Measurements from ENCODE around the gene TFE3. TPM values are rescaled to one million over a fixed set of nuclear protein-coding genes. Genes with fewer than 3 reads are reported as not detected.

Gene TFE3
- polyA plus RNA-seq, 3 donors = 12.8 to 41.2 (median 22.0) TPM

DNA sequence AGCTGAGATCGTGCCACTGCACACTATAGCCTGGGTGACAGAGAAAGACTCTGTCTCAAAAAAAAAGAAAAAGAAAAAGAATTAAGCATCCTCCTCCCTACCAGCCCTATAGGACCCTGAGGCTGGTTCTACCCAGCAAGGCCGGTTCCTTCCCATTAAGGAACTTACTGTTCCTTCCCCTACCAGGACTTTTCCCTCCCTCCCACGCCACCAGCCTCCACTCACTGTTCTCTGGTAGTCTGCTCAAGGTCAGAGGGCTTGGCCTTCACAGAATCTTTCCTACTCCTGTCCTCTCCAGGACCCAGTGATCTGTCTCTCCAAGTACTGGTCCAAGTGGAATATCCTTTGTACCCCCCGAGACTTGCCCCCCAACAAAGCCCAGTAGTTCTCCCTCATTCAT, 42.5 kb downstream of the TFE3 start:
- no CpG with 5 or more reads among the region's 4 CpGs for WGBS (ENCODE audit: insufficient coverage)
- TF ChIP-seq, protein P1, sequence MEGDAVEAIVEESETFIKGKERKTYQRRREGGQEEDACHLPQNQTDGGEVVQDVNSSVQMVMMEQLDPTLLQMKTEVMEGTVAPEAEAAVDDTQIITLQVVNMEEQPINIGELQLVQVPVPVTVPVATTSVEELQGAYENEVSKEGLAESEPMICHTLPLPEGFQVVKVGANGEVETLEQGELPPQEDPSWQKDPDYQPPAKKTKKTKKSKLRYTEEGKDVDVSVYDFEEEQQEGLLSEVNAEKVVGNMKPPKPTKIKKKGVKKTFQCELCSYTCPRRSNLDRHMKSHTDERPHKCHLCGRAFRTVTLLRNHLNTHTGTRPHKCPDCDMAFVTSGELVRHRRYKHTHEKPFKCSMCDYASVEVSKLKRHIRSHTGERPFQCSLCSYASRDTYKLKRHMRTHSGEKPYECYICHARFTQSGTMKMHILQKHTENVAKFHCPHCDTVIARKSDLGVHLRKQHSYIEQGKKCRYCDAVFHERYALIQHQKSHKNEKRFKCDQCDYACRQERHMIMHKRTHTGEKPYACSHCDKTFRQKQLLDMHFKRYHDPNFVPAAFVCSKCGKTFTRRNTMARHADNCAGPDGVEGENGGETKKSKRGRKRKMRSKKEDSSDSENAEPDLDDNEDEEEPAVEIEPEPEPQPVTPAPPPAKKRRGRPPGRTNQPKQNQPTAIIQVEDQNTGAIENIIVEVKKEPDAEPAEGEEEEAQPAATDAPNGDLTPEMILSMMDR (IDR thresholded peaks at IDR 0.05) = no peak
- Histone ChIP-seq H3K27me3 (ENCODE audit: control insufficient read depth in 2 of 2, insufficient read depth in 2 of 2, low read length in 2 of 2) (no peaks in the 10 kb centered on the region), H3K9ac (ENCODE audit: insufficient read depth, low read length, poor library complexity, severe bottlenecking) (no peak overlapping the region), H3K4me1 (ENCODE audit: control insufficient read depth in 1 of 2, insufficient read depth in 2 of 2, low read length in 2 of 2) (peaks cover 13% of the 10 kb centered on the region in 2 donors), H4K20me1 (ENCODE audit: insufficient read depth, low read length) (peaks cover 20% of the 10 kb centered on the region), H3K27ac (ENCODE audit: low read depth in 1 of 2, low read length in 2 of 2) (peak overlapping the region in 1 of 2 donors; percentile 97), H3K4me3 (replicated peaks in 1 of 3; ENCODE audit: low read depth in 2 of 3, low read length in 3 of 3) (peak overlapping the region in 1 of 3 experiments; percentile 85), H2AFZ (ENCODE audit: insufficient read depth, low read depth, low read length, poor library complexity, severe bottlenecking) (no peak overlapping the region), H3K79me2 (ENCODE audit: insufficient read depth, low read length) (peaks cover 40% of the 10 kb centered on the region), H3K9me3 (replicated peaks in 1 of 2; ENCODE audit: control insufficient read depth in 1 of 2, insufficient read depth in 1 of 2, low read length in 2 of 2) (peaks cover 0 to 8% of the 10 kb centered on the region in 2 donors), H3K4me2 (replicated peaks; ENCODE audit: extremely low read depth, low read length, poor library complexity, severe bottlenecking) (peak overlapping the region; percentile 72), H3K36me3 (replicated peaks in 1 of 2; ENCODE audit: control insufficient read depth in 1 of 2, insufficient read depth in 2 of 2, low read length in 2 of 2) (peaks cover 26 to 41% of the 10 kb centered on the region in 2 donors)
- Mint-ChIP-seq H3K36me3 (peaks cover 27 to 38% of the 10 kb centered on the region in 2 donors), H3K4me3 (peak overlapping the region in 1 of 2 donors; percentile 97), H3K27ac (peak overlapping the region in 5 of 7 donors; percentile 6 to 99 (median 98)), H3K9me3 (peaks cover 0 to 14% (median 0%) of the 10 kb centered on the region in 7 donors), H3K4me1 (peaks cover 17% of the 10 kb centered on the region), H3K27me3 (ENCODE audit: low read depth in 3 of 3) (peaks cover 0 to 5% (median 0%) of the 10 kb centered on the region in 3 donors)
- no peak for DNase-seq
- intact Hi-C loops (cut with micrococcal nuclease) = loop anchor here (5.0 kb wide), 1 partner anchor 42 kb away; the partner anchor contains the start of gene TFE3 (in 2 of the 2)

DNA sequence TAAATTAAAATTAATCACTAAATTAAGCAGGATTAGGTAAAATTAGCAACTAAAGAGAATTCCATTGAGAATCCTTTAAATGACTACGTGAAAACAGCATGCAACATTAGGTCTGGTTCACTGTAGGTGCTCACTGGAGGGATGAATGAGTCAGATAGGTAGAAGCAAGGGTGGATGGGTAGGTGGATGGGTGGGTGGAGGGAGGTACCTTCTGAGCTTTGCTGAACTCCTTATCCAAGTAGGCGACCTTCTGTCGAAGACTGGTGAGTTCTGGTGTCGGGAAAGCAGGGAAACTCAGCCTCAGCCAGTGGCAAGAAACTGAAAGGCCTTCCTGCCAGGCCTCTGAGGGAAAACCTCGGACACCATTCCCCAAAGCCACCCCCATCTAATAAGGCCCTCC, 44.1 kb downstream of the TFE3 start:
- Mint-ChIP-seq H3K4me1 (peaks cover 20% of the 10 kb centered on the region), H3K27ac (no peak overlapping the region), H3K36me3 (peaks cover 38 to 49% of the 10 kb centered on the region in 2 donors), H3K9me3 (peaks cover 0 to 14% (median 0%) of the 10 kb centered on the region in 7 donors), H3K27me3 (ENCODE audit: low read depth in 3 of 3) (peaks cover 0 to 5% (median 0%) of the 10 kb centered on the region in 3 donors), H3K4me3 (no peak overlapping the region)
- peaks cover 13% of the 10 kb centered on the region in 2 donors for H3K4me1 ChIP-seq (ENCODE audit: control insufficient read depth in 1 of 2, insufficient read depth in 2 of 2, low read length in 2 of 2)
- WGBS (ENCODE audit: insufficient coverage) = no CpG with 5 or more reads among the region's 5 CpGs
- H3K79me2 ChIP-seq (ENCODE audit: insufficient read depth, low read length) = peaks cover 40% of the 10 kb centered on the region
- peaks cover 25% of the 10 kb centered on the region for H4K20me1 ChIP-seq (ENCODE audit: insufficient read depth, low read length)
- DNase-seq = no peak
- H3K27me3 ChIP-seq (ENCODE audit: control insufficient read depth in 2 of 2, insufficient read depth in 2 of 2, low read length in 2 of 2) = no peaks in the 10 kb centered on the region
- no peak overlapping the region for H3K4me2 ChIP-seq (replicated peaks; ENCODE audit: extremely low read depth, low read length, poor library complexity, severe bottlenecking)
- TF ChIP-seq, protein P1 (IDR thresholded peaks at IDR 0.05) = no peak
- H2AFZ ChIP-seq (ENCODE audit: insufficient read depth, low read depth, low read length, poor library complexity, severe bottlenecking) = no peak overlapping the region
- peaks cover 0 to 8% of the 10 kb centered on the region in 2 donors for H3K9me3 ChIP-seq (replicated peaks in 1 of 2; ENCODE audit: control insufficient read depth in 1 of 2, insufficient read depth in 1 of 2, low read length in 2 of 2)
- H3K36me3 ChIP-seq (replicated peaks in 1 of 2; ENCODE audit: control insufficient read depth in 1 of 2, insufficient read depth in 2 of 2, low read length in 2 of 2) = peaks cover 31 to 52% of the 10 kb centered on the region in 2 donors
- no peak overlapping the region for H3K4me3 ChIP-seq (replicated peaks in 1 of 3; ENCODE audit: low read depth in 2 of 3, low read length in 3 of 3)
- H3K27ac ChIP-seq (ENCODE audit: low read depth in 1 of 2, low read length in 2 of 2) = no peak overlapping the region
- intact Hi-C loops (cut with micrococcal nuclease) = no loop called here
- H3K9ac ChIP-seq (ENCODE audit: insufficient read depth, low read length, poor library complexity, severe bottlenecking) = no peak overlapping the region
